Measurements from ENCODE around the gene NRG3.
"Not testable (repeated sequence)": the region's sequence is repeated elsewhere in the genome, so short reads cannot be mapped to it uniquely, and the experiment has no call there.

The NRG3 gene

DNA sequence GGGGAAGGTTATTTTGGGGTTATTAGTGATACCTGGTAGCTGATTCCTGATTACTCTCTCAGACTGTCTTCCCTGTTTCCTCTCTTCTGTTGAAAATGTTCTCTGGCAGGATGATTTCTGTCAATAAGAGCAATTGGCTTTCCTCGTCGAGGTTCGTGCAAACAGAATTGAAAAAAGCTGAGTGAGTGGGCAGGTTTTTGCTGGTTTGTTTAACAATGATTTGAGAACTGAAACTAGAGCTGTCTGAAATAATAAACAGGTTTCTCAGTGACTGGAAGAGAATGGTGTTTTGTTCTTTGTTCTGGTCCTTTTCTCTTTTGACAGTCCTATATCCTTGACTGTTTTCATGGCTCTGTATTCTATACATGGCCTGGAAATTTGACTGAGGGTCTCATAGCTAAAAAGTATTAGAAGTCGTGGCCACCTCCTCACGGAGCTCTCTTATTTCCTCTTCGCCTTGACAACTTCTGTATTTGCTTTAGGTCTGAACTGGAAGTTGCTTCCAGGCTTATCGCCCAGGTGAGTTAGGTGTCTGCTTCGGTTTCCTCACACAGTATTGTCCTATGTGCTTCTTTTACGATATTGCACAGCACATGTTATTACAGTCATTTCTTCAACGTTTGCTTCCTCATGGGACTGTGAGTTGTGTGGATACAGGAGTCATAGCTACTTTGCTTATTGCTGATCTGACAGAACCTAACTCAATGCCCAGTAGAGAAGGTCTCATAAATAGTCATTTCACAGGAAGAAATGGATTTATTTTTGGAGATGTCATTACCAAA lies 403.6 kb downstream of the NRG3 start:
- no peak for DNase-seq (ENCODE audit: low read depth, low spot score)

DNA sequence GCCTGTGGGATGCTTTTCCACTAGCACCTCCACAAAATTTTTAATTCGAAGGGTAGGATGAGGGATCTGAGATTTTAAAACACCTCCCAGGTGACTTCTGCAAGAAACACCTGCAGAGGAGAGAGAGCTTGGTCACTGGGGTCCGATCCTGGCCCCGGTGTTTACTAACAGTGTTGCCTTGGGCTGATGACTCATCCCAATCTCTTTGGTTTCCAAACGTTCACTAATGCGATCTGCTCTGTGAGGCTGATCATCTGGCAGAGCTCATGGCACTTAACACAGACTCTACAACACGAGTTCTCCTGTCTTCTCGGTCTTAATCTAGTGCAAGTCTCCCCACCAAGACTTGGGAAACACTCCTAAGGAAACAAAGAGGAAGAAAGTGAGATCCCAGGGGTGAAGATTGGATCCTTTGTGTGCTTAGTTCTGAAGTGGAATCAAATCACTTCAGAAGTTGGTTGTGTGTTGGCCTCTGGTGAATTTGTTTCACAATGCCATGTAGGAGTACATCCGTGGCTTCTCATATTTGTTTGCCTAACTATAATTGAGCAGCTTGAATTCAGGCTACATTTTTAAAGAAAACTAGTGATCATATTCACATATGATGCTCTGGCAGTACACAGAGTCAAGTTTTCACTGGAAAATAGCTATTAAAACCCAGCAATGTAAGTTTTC lies 407.9 kb downstream of the NRG3 start:
- no peak for DNase-seq (ENCODE audit: low read depth, low spot score)

DNA sequence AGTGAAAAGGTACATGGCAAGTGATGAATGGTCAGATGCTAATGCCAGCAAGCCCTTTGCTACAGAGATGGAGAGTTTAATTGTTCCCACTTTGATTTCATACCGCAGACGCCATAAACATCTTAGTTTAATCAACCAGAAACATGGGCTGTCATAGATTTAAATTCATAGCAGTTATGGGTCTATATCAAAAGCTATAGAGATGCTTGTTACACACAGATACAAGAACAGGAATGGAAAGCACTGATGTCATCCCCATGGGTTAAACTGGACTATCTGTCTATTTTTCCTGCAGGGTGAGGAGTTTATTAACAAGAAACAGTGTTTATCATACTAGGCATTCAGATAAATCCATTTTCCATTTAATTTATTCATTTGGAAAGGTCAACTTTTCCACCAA lies 409.2 kb downstream of the NRG3 start:
- no peak for DNase-seq (ENCODE audit: low read depth, low spot score)

DNA sequence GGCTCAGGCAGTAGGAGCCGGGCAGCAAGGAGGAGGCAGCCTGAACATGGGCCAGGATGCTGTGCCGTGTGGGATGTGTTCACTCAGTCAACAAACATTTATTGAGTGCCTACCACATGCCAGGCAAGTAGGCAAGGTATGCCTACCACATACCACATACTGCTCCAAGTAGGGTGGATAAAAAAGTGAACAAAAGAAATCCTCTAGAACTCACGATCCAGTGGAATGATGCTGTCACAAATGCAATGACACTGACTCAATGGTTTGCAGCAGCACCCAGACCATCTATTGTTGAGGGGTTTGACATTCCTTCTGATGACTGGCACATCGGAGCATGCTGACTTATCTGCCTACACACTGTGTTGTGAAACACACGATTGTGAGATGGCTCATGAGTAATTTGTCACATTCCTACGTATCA lies 413.5 kb downstream of the NRG3 start:
- DNase-seq (ENCODE audit: low read depth, low spot score) = no peak

DNA sequence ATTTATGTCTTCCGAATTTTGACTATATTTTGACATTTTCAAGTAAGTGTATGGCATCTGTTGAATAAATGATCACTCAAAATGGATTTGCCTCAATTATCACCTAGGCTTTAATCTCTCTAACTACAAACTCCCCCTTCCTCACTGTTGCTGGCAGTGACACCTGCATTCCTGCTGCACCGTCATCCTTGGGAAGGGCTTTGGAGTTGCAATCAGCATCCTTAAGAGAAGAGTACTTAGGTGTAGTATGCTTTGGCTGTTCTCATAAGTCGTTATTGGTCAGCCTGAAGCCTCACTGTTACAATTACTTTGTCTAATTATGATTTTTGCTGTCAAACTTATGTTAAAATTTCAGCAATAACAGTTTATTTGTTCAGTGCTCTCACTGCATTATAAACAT lies 415.0 kb downstream of the NRG3 start:
- no peak for DNase-seq (ENCODE audit: low read depth, low spot score)

DNA sequence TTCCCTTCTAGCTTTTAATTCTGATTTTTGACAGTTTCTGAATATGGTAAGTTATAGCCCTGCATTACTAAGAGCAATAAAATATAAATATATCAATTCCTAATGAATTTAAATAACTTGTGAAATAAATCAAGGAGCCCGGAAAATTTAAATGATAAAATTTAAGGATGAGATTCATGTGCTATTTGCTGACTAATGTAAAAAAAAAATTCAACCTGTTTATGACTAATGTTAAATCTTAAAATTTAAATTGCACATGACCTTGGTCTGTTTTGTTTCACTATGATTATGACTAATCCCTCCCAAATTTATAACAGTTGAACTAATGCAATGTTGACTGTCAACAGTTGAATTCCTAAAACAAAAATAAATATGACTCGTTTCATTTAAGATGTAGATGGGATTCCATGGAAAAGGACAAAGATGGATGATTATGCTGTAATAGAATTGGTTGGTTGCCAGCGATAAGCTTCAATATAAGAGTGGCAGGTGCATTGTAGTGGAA lies 419.9 kb downstream of the NRG3 start:
- DNase-seq (ENCODE audit: low read depth, low spot score) = no peak

DNA sequence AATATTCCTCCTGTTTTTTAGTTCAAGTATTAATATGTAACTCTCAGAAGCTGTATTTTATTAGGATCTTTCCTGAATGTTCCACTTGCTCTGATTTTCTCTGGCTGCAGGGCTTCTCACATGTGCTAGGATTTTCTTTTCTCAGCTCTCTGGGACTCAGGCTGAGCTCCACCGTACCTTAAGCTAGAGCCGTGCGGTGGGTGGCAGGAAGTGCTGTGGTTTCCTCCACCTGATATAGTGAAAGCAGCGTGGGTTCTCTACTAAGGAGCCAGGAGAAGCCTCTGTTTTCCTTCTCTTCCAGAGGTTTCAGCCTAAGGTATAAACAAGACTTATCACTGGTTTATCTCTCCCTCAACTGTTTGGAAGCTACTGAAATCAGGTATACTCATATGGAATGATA lies 433.6 kb downstream of the NRG3 start:
- DNase-seq (ENCODE audit: low read depth, low spot score) = no peak

DNA sequence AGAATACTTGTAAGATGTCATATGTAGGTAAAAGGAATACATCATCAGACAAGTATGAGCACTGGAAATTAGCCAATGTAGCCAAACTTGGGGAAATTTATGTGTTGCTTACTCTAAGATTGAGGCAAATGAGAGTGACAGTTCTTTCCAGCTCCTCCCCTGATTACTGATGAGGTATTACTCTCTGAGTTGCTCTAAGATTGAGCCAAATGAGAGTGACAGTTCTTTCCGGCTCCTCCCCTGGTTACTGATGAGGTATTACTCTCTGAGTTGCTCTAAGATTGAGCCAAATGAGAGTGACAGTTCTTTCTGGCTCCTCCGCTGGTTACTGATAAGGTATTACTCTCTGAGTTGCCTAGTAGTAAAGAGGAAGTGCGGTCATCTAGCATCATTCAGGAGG lies 435.8 kb downstream of the NRG3 start:
- DNase-seq (ENCODE audit: low read depth, low spot score) = no peak

DNA sequence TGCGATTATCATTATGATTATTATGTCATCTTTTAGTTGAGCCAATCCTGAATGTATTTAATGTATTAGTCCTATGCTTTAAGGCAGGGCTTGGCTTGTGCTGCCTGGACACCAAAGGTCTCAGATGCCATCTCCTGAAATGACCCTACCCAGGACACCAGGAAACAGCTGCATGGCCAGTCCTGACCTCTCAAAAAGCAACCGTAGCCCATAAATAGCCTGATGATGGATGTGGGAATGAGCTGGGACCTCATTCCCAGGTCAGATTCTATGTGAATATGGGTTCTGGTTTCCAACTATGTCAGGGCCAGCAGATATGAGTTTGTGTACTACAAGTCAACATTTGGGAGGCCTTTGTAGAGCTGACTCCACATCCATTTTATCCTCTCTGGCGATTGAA lies 438.4 kb downstream of the NRG3 start:
- DNase-seq (ENCODE audit: low read depth, low spot score) = no peak

DNA sequence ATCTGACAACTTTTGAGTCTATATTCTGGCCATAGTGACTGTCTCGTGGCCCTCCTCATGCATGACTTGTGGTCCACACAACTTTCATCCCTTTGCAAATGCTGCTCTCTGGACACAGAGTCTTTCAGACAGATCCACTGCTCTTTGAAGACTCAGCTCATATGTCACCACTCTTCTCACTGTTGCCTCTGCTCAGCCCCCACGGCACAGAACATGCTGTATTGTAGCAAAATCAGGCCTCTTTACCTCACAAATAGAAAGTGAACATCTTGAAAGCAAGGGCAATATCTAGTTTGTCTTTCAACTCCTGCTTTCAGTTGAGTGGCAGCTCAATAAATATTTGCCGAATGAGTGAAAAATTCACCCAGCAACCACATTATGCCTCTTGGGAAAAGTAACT lies 443.5 kb downstream of the NRG3 start:
- DNase-seq (ENCODE audit: low read depth, low spot score) = no peak

DNA sequence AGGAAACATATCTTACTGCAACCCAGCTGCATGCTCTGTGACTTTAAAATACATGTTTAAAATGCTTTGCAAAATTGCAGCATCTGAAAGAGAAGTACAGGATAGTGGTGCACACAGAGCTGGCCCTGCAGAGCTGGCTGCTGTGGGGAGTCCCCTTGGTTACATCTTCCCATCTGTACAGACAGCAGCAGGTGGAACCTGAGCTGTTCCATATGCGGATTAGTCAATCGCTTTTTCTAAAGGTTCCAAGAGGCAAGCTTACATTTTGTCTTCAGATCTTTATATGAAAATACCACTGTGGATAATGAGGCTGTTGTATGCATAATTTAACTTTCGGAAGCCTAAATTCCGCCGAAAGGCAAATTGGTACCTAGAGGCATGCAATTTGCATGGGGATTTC lies 444.1 kb downstream of the NRG3 start:
- no peak for DNase-seq (ENCODE audit: low read depth, low spot score)

DNA sequence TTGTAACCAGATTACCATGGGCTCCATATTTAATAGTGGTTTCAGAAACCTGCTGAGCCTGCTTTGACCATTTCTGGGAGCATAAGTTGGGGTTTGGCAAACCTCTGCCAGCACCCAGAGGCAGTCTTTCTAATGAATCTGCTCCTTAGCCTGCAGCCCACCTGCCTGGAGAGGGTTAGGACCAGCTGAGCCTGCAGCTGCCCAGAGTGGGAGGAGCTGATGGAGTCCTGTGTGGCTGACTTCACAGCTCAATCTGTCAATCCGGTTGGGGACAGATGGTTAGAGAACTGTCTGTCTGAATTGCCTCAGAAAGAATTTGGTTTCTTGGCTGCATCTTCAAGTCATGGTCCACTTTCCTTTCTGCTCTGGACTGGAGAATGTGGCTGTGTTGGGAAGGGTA lies 444.6 kb downstream of the NRG3 start:
- DNase-seq (ENCODE audit: low read depth, low spot score) = no peak

DNA sequence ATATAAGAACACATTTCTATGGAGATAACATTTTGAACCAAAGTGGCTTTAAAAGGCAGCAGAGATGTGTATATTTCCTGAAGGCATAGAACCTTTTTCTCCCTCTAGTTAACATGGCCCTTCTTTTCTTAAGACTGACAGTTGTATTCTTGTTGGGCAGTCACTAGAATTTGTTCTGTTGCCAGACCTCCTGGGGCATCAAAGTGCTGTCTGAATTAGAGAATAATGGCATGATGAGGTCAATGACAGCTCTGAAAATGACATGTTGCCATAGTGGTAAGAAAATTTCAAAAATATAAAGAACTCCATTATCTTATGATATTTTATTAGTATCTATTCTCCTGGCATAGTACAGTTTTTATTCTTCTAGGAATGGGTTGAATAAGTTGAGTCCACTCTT lies 446.7 kb downstream of the NRG3 start:
- DNase-seq (ENCODE audit: low read depth, low spot score) = no peak

DNA sequence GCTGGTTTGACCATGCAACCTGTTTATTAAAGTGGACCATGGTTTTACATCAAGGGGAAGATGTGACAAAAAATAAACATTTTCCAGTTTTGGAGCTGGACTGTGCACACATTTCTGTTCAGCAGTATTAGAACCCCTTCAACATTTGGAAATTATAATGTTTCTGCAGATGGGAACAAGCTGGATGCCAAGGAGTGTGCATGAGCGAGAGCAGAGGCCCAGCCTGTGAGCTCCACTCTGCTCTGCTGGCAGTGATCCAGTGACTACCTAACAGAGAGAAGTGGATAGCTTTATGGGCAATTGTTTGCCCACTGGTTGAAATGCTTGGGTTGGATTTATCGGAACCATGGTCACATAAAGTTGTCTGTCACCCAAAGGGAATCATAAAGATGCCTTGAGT lies 456.7 kb downstream of the NRG3 start:
- no peak for DNase-seq (ENCODE audit: low read depth, low spot score)

DNA sequence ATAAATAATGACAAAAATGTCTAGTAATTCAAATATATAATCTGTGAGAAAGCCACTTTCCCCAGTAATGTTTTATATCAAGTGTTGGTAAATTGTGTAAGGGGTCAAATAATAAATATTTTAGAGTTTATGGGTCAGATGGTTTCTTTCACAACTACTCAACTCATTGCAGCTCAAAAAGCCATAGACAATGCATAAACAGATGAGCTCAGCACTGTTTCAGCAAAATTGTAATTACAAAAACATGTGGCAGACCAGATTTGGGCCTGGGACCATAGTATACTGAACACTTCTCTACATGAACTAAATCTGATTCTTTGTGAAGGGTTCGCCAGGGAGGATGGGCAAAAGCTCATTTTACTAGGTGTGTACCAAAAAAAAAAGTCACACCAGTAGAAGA lies 460.8 kb downstream of the NRG3 start:
- no peak for DNase-seq (ENCODE audit: low read depth, low spot score)

DNA sequence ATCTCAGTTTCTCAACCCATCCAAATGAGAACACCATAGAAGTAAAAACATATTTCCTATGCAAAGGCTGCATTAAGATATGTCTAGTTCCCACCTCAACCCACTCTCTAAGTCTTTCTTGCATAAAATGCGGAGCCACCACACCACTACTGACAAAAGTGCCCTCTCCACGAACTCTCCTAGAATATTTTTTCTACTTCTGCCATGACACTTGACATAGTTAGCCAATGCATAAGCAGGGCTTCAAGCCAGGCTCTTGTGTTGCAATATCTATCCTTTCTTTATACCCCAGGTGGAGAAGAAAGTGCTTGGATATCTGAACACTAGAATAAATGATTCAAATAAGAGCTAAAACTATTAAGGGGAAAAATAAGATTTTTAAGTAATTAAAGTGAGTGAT lies 465.2 kb downstream of the NRG3 start:
- no peak for DNase-seq (ENCODE audit: low read depth, low spot score)

DNA sequence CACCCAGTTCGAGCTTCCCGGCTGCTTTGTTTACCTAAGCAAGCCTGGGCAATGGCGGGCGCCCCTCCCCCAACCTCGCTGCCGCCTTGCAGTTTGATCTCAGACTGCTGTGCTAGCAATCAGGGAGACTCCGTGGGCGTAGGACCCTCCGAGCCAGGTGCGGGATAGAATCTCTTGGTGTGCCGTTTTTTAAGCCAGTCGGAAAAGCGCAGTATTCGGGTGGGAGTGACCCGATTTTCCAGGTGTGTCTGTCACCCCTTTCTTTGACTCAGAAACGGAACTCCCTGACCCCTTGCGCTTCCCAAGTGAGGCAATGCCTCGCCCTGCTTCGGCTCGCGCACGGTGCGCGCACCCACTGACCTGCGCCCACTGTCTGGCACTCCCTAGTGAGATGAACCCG lies 474.6 kb downstream of the NRG3 start:
- DNase-seq (ENCODE audit: low read depth, low spot score) = not testable (repeated sequence)

DNA sequence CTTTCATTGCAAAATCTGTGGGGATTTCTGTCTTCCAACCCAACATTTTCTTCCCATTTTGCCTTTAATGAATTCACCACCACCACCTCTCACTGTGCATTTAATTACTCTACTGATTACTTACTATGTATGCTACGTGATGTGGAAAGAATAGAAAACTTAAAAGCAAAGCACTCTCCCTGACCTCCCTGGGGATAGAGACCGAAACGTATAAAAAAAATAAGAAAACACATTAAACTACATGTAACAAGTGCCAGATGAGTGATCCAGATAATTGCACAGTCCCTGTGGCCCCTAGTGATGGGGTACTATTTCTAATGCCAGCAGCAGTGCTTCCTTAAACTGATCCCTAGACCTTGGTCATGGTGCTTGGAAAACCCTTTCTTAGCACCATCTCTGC lies 478.4 kb downstream of the NRG3 start:
- DNase-seq (ENCODE audit: low read depth, low spot score) = no peak

DNA sequence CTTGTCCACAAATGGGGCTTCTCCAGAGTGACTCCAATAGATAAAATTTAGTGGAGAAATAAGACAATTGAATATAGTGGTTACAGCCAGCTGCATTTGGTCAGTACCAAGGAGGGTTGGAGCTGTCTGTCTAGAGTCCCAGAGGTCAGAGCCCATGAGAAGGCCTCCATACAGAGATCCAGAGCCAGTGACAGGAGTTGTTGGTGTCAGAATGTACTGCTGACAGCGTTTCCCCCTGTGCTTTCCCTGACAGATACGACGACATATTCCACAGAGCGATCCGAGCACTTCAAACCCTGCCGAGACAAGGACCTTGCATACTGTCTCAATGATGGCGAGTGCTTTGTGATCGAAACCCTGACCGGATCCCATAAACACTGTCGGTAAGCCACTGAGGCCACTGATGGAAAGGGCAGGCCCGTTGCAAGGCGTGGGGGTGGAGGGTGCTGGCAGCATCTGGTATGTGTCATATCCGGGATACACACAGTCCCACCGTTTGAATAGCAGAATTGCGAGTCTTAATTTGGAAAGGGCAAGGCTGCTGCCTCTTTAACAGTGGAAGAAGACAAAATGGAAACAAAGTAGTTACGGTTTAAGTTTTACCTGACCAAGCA lies 483.6 kb downstream of the NRG3 start:
- no peak for DNase-seq (ENCODE audit: low read depth, low spot score)

DNA sequence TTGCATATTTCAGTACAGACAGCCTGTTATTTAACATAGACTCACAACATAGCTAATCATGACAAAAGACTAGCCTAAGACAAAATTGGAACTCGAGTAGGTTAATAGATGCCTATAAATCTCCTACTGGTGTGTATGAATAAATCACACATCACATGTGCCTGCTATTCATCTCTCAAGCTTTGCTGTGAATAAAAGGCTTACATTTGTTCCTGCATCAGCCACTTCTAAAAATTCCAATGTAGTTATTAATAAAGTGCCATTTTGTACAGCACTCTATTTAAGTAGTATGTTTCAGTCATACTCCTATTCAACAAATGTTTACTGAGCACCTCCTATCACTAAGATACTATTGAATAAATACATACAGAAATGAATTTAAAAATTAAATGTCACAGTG lies 486.3 kb downstream of the NRG3 start:
- DNase-seq (ENCODE audit: low read depth, low spot score) = no peak

DNA sequence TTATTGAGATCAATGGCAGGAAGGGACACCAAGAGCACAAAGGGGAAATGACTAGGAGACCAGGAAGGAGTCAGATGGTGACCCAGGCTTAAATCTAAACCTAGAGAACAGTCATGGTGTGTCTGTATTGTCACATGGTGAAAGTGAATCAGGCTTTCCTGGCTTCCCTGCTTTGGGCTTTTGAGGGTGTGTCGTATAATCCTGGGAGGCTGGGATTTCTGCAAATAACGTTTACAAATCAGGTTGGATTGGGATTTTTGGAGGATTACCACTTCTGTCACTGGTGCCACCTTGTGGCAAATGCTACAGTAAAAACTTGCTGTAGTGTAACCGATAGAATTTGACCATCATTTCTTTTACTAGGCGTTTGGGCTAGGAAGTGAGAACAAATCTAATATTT lies 502.6 kb downstream of the NRG3 start:
- no peak for DNase-seq (ENCODE audit: low read depth, low spot score)

DNA sequence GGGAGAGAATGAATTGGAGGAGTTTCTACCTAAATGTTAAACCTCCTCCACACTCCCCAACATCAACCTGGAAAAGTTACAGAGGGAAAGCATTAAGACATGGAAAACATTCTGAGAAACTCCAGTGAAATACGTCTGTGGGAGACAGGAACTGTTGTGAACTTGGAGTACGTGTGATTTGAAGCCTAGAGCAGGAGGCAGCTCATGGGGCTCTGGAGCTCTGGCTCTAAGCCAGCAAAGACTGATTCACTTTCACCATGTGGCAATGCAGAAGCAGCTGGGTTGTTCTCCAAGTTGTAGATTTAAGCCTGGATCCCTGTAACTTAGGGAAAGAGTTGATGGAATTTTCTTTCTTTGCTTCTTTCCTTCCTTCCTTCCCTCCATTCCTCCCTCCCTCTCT lies 503.2 kb downstream of the NRG3 start:
- DNase-seq (ENCODE audit: low read depth, low spot score) = no peak

DNA sequence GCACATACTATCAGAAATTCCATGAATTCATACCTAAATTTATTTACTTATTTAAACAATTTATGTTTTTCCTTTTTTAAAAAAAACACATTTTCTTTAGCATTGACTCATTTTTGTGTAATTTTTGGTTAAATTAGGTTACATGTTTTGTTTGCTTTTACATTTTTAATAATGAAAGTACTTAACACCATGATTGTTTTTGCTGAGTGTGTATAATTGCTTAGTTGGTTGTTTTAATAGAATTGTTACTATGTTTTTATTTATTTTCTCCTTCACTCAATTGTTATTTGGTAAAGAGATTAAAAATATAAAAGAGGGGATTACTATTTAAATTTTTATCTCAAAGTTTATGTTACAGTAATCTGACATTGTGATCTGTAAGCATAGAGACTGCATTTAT lies 508.4 kb downstream of the NRG3 start:
- no peak for DNase-seq (ENCODE audit: low read depth, low spot score)

Data from smooth muscle cell of the brain vasculature (primary cell).